NCI-H524 (cell line): Measurements from ENCODE around the gene TGFBRAP1.

Experiments used
- DNase-seq, 2 experiments: peaks; one replicate each; lab custom pipeline; 2025; lab: John Stamatoyannopoulos, UW

Gene TGFBRAP1

GRCh38 chr2:105238664-105239240 is 90.8 kb downstream of the TGFBRAP1 start:
- no peak for DNase-seq

DNA sequence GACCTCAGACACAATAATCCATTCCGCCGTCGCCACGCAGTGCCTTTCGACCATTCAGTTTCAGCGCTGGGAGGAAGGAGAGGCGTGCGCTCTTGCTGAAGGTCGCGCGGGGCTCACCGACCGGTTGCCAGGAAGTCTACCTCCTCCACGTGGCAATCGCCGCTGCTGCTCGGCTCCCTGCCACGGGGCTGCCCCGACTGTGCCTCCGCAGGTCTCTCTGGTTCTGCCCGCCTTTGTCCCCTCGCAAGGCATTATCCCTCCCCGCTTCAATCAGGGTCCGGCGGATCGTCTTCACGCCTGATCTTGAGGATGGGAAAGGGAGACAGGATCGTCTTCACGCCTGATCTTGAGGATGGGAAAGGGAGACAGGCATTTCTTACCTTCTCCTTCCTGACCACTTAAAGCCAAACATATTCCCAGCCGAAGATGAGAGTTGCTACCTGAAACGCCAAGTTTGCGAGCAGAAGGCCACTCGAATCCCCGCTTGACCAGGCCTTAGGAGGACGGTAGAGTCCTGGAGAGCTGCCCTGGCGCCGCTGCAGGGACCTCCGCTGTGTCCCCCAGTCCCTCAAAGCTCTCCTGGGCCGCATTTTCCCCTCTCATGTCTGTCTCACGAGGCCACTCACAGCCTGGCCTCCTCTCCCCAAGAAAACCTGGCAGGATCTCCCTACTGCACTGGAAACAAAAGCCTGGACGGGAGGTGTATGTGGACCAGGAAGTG is 92.3 kb downstream of the TGFBRAP1 start:
- no peak for DNase-seq

DNA sequence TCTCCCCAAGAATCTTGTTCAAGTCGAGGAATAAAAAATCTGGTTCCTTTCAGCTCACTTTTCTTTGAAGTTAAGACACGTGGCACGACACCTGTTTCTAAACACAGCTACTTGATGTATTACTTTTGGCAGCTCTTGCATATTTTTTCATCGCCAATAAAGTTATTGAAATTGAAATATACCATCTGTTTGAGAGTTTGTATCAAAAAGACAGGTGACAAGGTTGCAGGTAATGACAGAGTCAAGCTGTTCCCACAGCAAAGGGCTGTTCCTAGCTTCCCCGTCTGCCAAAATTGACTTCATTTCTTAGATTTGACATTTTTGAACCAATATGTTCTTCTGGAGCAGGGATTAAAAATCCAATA is 93.5 kb downstream of the TGFBRAP1 start:
- no peak for DNase-seq

DNA sequence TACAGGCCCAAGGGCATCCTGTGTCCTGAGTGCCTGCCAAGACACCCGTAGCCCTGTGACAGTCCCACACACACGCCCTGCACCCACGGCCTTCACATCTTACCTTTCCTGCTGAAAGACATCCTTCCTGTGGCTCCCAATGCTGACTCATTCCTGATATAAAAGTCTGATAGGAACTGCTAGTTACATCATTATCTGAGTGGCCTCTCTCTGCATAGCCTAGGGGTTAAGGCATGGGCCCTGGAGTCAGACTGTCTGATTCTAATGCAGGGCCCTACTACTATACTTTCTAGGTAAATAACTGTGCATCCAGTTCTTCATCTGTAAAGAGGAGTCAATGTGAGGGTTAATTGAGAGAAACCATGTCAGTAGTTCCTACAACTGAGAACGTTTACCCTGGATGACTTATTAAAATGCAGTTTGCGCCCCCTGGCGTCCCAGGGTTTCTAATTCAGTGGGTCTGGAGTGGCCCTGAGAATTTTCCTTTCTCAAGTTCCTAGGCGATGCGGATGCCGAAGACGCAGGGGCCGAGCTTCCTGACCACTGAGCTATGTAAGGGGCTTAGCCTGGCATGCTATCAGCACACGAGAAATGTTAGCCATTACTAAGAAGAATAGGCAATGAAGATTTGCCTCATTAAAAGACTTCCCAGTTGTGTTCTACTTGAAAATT is 94.0 kb downstream of the TGFBRAP1 start:
- peak; percentile 70 to 88 for DNase-seq

- no peak for DNase-seq
These were observed 98.3 kb downstream of the TGFBRAP1 start for GRCh38 chr2:105231232-105231619.

DNA sequence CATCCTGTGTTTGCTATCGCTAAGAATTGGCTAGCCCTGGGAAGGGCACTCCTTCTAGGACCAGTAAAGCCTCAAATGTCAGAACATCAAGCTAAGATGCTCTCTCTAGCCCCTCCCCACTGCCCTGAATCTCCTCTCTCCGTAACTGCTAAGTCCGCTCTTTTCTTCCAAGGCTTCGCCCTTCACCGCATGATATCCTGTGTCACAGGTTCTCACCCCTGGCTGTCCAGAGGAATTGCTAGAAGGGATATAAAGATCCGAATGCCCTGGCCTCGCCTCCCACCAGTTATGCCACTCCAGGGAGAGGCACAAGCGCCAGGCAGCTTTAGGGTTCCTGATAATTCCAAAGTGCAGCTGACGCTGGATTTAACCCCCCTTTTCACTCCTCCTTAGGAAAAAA is 105.1 kb downstream of the TGFBRAP1 start:
- DNase-seq: no peak

DNA sequence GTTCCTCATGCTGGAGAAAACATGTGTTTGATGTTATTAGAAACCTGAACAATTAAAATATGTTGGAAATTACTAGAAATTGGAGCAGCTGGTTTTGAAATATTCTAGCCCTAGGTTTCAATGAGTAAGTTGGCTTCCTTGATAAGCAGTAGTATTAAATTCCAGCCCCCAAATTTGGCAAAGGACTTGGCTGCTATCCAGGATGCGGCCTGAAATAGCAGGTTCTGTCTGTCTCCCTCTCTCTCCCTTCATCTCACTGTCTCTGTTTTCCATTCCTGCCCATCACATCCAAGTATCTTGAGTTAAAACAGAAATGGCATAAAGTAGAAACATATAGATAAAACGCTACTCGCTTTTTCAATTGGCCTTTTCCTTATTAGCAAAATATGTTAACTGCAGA is 108.9 kb downstream of the TGFBRAP1 start:
- DNase-seq: no peak

DNA sequence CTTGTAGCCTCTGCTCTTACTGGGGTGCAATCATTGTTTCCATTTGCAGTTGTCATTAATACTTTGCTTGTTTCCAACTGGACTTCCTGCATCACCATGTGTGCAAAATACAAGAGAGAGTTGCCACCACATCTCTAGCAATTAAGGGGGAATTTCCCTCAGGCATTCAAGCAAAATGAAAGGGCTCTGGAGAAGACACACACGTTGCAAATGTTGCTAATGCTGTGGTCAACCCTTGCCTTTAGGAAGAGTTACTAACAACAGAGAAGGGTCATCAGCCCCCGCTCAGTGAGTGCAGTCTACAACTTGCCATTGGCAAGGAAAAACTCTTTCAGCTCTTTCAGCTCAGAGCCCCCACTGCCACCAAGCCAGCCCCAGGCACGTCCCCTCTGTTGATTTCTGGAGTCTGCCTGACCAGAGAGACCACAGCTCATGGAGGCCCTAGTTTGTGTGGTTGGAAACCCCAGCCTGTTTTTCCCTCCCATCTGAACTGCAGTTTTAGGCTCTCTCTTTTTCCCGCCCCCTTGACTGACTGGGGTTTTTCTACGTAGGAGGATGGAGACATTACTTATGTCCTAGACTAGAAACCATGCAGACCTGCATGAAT is 113.8 kb downstream of the TGFBRAP1 start:
- no peak for DNase-seq
